Esophagus squamous epithelium (tissue), 5 donors: ENCODE measurements around the gene NMU. TPM values are rescaled to one million over a fixed set of nuclear protein-coding genes. Genes with fewer than 3 reads are reported as not detected.
A peak's percentile ranks its signal among the peaks of the same experiment; 100 is the strongest.

Experiments used
- DNase-seq: peaks from one replicate; lab custom pipeline; 2025; lab: John Stamatoyannopoulos, UW
- H3K27ac ChIP-seq, 4 donors: fragments of 200-600 bp; sonication (generic); one replicate each; pipeline ENCODE4 v1.5.1; 2016 to 2019; ENCODE audit warnings: mild to moderate bottlenecking in 1 of 4
- H3K27me3 ChIP-seq, 4 donors: fragments of 200-600 bp; sonication (generic); 1 replicate in 3 of 4; 2 replicates in 1 of 4; pipeline versions ENCODE4 v1.5.1 to v1.6.0; 2017 to 2021; ENCODE audit warnings: antibody characterized with exemption in 1 of 4
- H3K36me3 ChIP-seq, 3 donors: fragments of 200-600 bp; sonication (generic); one replicate each; pipeline ENCODE4 v1.5.1; 2016 to 2019
- H3K4me1 ChIP-seq, 3 donors: fragments of 200-600 bp; sonication (generic); one replicate each; pipeline ENCODE4 v1.5.1; 2017 to 2019
- H3K4me3 ChIP-seq, 4 donors: fragments of 200-600 bp; sonication (generic); 1 replicate in 3 of 4; 2 replicates in 1 of 4; pipeline ENCODE4 v1.5.1; 2016 to 2019; ENCODE audit warnings: mild to moderate bottlenecking in 2 of 4, moderate library complexity in 1 of 4
- H3K9me3 ChIP-seq, 3 donors: fragments of 200-600 bp; sonication (generic); one replicate each; pipeline ENCODE4 v1.5.1; 2016 to 2019
- CTCF ChIP-seq, 6 experiments: fragments of 450-650 bp in 4 of 6; fragments of 200-600 bp in 2 of 6; sonication (generic) in 2 of 6; IDR thresholded peaks; one replicate each; pipeline ENCODE4 v1.5.1; 2016 to 2019; ENCODE audit warnings: antibody characterized with exemption in 6 of 6, mild to moderate bottlenecking in 4 of 6, moderate library complexity in 4 of 6
- POLR2A ChIP-seq, 4 donors: fragments of 450-650 bp; IDR thresholded peaks; one replicate each; pipeline ENCODE4 v1.6.1; 2017; ENCODE audit warnings: antibody characterized with exemption in 4 of 4, mild to moderate bottlenecking in 4 of 4, moderate library complexity in 3 of 4
- whole genome bisulfite sequencing, 2 donors: methylation state at CpG; one replicate each; pipeline ENCODE4 v1.1.5; 2018; 5-methylcytosine and 5-hydroxymethylcytosine counted together
- intact Hi-C: fragments of 100-400 bp; cut with DNase I; formaldehyde crosslinking; loops from one replicate; pipeline ENCODE4 v1.15.0; 2022
- total RNA-seq, 4 donors: library from RNA; depleted of rRNA; stranded (reverse); fragments of >200 nt; gene quantifications; one replicate each; pipeline ENCODE4 v1.1.0, GENCODE V29; 2016
- donor health status: DM: yes; HTN: yes; CAD: no.

Gene NMU
- total RNA-seq, 4 donors from 2014 or later, result 110 to 137 (median 116) TPM

- peak overlapping the region; percentile 78 to 86 (median 85) for H3K27ac ChIP-seq
- no peak for DNase-seq
- no peaks in the 10 kb centered on the region for H3K9me3 ChIP-seq
- H3K27me3 ChIP-seq, result no peaks in the 10 kb centered on the region
- H3K4me3 ChIP-seq, result peak overlapping the region in 1 of 4 donors; percentile 12
- peaks cover 0 to 7% (median 0%) of the 10 kb centered on the region in 3 donors for H3K36me3 ChIP-seq
- TF ChIP-seq POLR2A (IDR thresholded peaks at IDR 0.05), result no peak
- TF ChIP-seq CTCF (IDR thresholded peaks at IDR 0.05), result no peak
- intact Hi-C loops, result no loop called here
- H3K4me1 ChIP-seq, result peaks cover 15 to 59% (median 15%) of the 10 kb centered on the region in 3 donors
- whole genome bisulfite sequencing, 2 donors, result 23 to 35% methylated on average over 5 to 6 of the region's 6 CpGs
Observed at GRCh38 chr4:55609393-55609866, 26.7 kb downstream of the NMU start.

GRCh38 chr4:55608591-55608990, 27.5 kb downstream of the NMU start:
- peak overlapping the region; percentile 68 to 86 (median 76) for H3K27ac ChIP-seq
- peaks cover 0 to 7% (median 0%) of the 10 kb centered on the region in 3 donors for H3K36me3 ChIP-seq
- intact Hi-C loops, result no loop called here
- H3K27me3 ChIP-seq, result no peaks in the 10 kb centered on the region
- TF ChIP-seq CTCF (IDR thresholded peaks at IDR 0.05), result no peak
- TF ChIP-seq POLR2A (IDR thresholded peaks at IDR 0.05), result no peak
- no peak overlapping the region for H3K4me3 ChIP-seq
- peaks cover 15 to 59% (median 15%) of the 10 kb centered on the region in 3 donors for H3K4me1 ChIP-seq
- no peak for DNase-seq
- 25 to 36% methylated on average over 1 of the region's 1 CpG for WGBS, 2 donors
- no peaks in the 10 kb centered on the region for H3K9me3 ChIP-seq

- Histone ChIP-seq H3K9me3 (no peaks in the 10 kb centered on the region), H3K27ac (no peak overlapping the region), H3K27me3 (no peaks in the 10 kb centered on the region), H3K4me1 (peaks cover 9 to 28% (median 10%) of the 10 kb centered on the region in 3 donors), H3K4me3 (no peak overlapping the region), H3K36me3 (peaks cover 0 to 7% (median 0%) of the 10 kb centered on the region in 3 donors)
- intact Hi-C loops, result no loop called here
- no peak for DNase-seq
- TF ChIP-seq POLR2A (IDR thresholded peaks at IDR 0.05) (no peak), CTCF (IDR thresholded peaks at IDR 0.05) (no peak)
- WGBS, 2 donors, result 87 to 89% methylated on average over 7 of the region's 7 CpGs
Observed at GRCh38 chr4:55604996-55605395, 31.1 kb downstream of the NMU start.

- TF ChIP-seq CTCF (IDR thresholded peaks at IDR 0.05) (no peak), POLR2A (IDR thresholded peaks at IDR 0.05) (no peak)
Observed at GRCh38 chr4:55600640-55601039, 35.5 kb downstream of the NMU start.

GRCh38 chr4:55598641-55599040, 37.5 kb downstream of the NMU start:
- Histone ChIP-seq H3K27ac (no peak overlapping the region), H3K4me1 (no peaks in the 10 kb centered on the region), H3K27me3 (no peaks in the 10 kb centered on the region), H3K36me3 (peaks cover 0 to 18% (median 0%) of the 10 kb centered on the region in 3 donors), H3K4me3 (no peak overlapping the region), H3K9me3 (no peaks in the 10 kb centered on the region)
- intact Hi-C loops, result no loop called here
- WGBS, 2 donors, result 87 to 94% methylated on average over 2 of the region's 2 CpGs
- no peak for DNase-seq
- TF ChIP-seq POLR2A (IDR thresholded peaks at IDR 0.05), result no peak
- TF ChIP-seq CTCF (IDR thresholded peaks at IDR 0.05), result no peak

More at GRCh38 chr4:55600640-55601039, 35.5 kb downstream of the NMU start:
- Histone ChIP-seq H3K4me1 (no peaks in the 10 kb centered on the region), H3K27me3 (no peaks in the 10 kb centered on the region), H3K27ac (no peak overlapping the region), H3K36me3 (peaks cover 0 to 26% (median 0%) of the 10 kb centered on the region in 3 donors), H3K4me3 (no peak overlapping the region), H3K9me3 (no peaks in the 10 kb centered on the region)
- no peak for DNase-seq
- intact Hi-C loops, result no loop called here
